H54 (cell line): Measurements from ENCODE around the gene COMMD7.

ENCODE experiments used
- DNase-seq: peaks from one replicate; pipeline ENCODE4 v3.0.0; 2011; ENCODE audit warnings: low spot score, mixed read lengths; ENCODE audit not compliant: insufficient read length
- FAIRE-seq: peaks from 3 replicates; lab custom pipeline; 2011; peaks lifted over from hg19 to GRCh38; lab: Jason Lieb, UNC
- POLR2A ChIP-seq: IDR thresholded peaks from 2 replicates; pipeline ENCODE4 v1.6.1; 2011; ENCODE audit warnings: low read depth, mild to moderate bottlenecking, low read length

COMMD7 gene

GRCh38 chr20:32685541-32686529 is 57.4 kb downstream of the COMMD7 start:
- TF ChIP-seq POLR2A, result no peak
- no peak for DNase-seq
- no peak for FAIRE-seq

- FAIRE-seq (no peak), DNase-seq (no peak)
- no peak for TF ChIP-seq POLR2A
Observed at GRCh38 chr20:32682508-32682987, 60.7 kb downstream of the COMMD7 start.

- FAIRE-seq (no peak), DNase-seq (peak; percentile 51)
- no peak; the same call in 1 of the 2 replicates for TF ChIP-seq POLR2A
Observed at GRCh38 chr20:32681175-32682084, 61.8 kb downstream of the COMMD7 start.

GRCh38 chr20:32680544-32681174 is 62.6 kb downstream of the COMMD7 start:
- no peak for DNase-seq
- FAIRE-seq, result no peak
- TF ChIP-seq POLR2A, result no peak

- FAIRE-seq, result no peak
- TF ChIP-seq POLR2A, result no peak
- DNase-seq, result no peak
Observed at GRCh38 chr20:32678948-32679347, 64.3 kb downstream of the COMMD7 start.

- FAIRE-seq (no peak), DNase-seq (no peak)
- no peak for TF ChIP-seq POLR2A
Observed at GRCh38 chr20:32675223-32675975, 67.9 kb downstream of the COMMD7 start.

- no peak for TF ChIP-seq POLR2A
- DNase-seq (peak; percentile 66), FAIRE-seq (no peak)
Observed at GRCh38 chr20:32674362-32674789, 68.9 kb downstream of the COMMD7 start.

GRCh38 chr20:32672982-32673851 is 70.0 kb downstream of the COMMD7 start:
- DNase-seq (no peak), FAIRE-seq (no peak)
- no peak for TF ChIP-seq POLR2A

- FAIRE-seq (no peak), DNase-seq (no peak)
- no peak for TF ChIP-seq POLR2A
Observed at GRCh38 chr20:32672394-32672981, 70.8 kb downstream of the COMMD7 start.

- FAIRE-seq (no peak), DNase-seq (no peak)
- TF ChIP-seq POLR2A, result no peak
Observed at GRCh38 chr20:32670773-32671455, 72.4 kb downstream of the COMMD7 start.

GRCh38 chr20:32667027-32667426 is 76.2 kb downstream of the COMMD7 start:
- no peak for TF ChIP-seq POLR2A
- DNase-seq, result no peak
- no peak for FAIRE-seq
